ENCODE measurements around the gene CDH22. TPM values are rescaled to one million over a fixed set of nuclear protein-coding genes. Genes with fewer than 3 reads are reported as not detected.

Gene CDH22
- total RNA-seq, 1 donor from 2014 or later = 0.18 TPM

GRCh38 chr20:46346770-46347169 is 38.5 kb upstream of the CDH22 start:
- Mint-ChIP-seq H3K4me1 (peaks cover 32% of the 10 kb centered on the region), H3K27ac (no peak overlapping the region), H3K27me3 (ENCODE audit: low read depth) (peaks cover 29% of the 10 kb centered on the region), H3K9me3 (no peaks in the 10 kb centered on the region), H3K36me3 (peaks cover 6% of the 10 kb centered on the region), H3K4me3 (no peak overlapping the region)
- TF ChIP-seq CTCF (IDR thresholded peaks at IDR 0.05; ENCODE audit: unreplicated experiment) = no peak
- DNase-seq (ENCODE audit: low spot score in 2 of 2, unreplicated experiment in 2 of 2) = no peak

- no peak overlapping the region for H3K4me3 Mint-ChIP-seq
- no peak for DNase-seq (ENCODE audit: low spot score in 2 of 2, unreplicated experiment in 2 of 2)
Observed at GRCh38 chr20:46344488-46345162, 36.3 kb upstream of the CDH22 start.

GRCh38 chr20:46343975-46344357 is 35.7 kb upstream of the CDH22 start:
- peaks cover 54% of the 10 kb centered on the region for H3K27me3 Mint-ChIP-seq (ENCODE audit: low read depth)
- no peak overlapping the region for H3K27ac Mint-ChIP-seq

More at GRCh38 chr20:46344488-46345162, 36.3 kb upstream of the CDH22 start:
- Mint-ChIP-seq H3K27ac (no peak overlapping the region), H3K9me3 (no peaks in the 10 kb centered on the region), H3K36me3 (peaks cover 3% of the 10 kb centered on the region), H3K4me1 (peaks cover 15% of the 10 kb centered on the region), H3K27me3 (ENCODE audit: low read depth) (peaks cover 47% of the 10 kb centered on the region)
- no peak for TF ChIP-seq CTCF (IDR thresholded peaks at IDR 0.05; ENCODE audit: unreplicated experiment)

GRCh38 chr20:46343348-46343974 is 35.2 kb upstream of the CDH22 start:
- peaks cover 3% of the 10 kb centered on the region for H3K36me3 Mint-ChIP-seq
- H3K4me3 Mint-ChIP-seq = no peak overlapping the region
- no peak for DNase-seq (ENCODE audit: low spot score in 2 of 2, unreplicated experiment in 2 of 2)
- no peaks in the 10 kb centered on the region for H3K9me3 Mint-ChIP-seq
- peaks cover 59% of the 10 kb centered on the region for H3K27me3 Mint-ChIP-seq (ENCODE audit: low read depth)
- no peak for TF ChIP-seq CTCF (IDR thresholded peaks at IDR 0.05; ENCODE audit: unreplicated experiment)
- peaks cover 4% of the 10 kb centered on the region for H3K4me1 Mint-ChIP-seq
- no peak overlapping the region for H3K27ac Mint-ChIP-seq

More at GRCh38 chr20:46343975-46344357, 35.7 kb upstream of the CDH22 start:
- no peak for TF ChIP-seq CTCF (IDR thresholded peaks at IDR 0.05; ENCODE audit: unreplicated experiment)
- no peak for DNase-seq (ENCODE audit: low spot score in 2 of 2, unreplicated experiment in 2 of 2)
- Mint-ChIP-seq H3K36me3 (peaks cover 3% of the 10 kb centered on the region), H3K9me3 (no peaks in the 10 kb centered on the region), H3K4me3 (no peak overlapping the region), H3K4me1 (peaks cover 9% of the 10 kb centered on the region)

GRCh38 chr20:46342451-46343347 is 34.4 kb upstream of the CDH22 start:
- Mint-ChIP-seq H3K4me3 (no peak overlapping the region), H3K36me3 (peaks cover 3% of the 10 kb centered on the region), H3K9me3 (no peaks in the 10 kb centered on the region), H3K27me3 (ENCODE audit: low read depth) (peaks cover 60% of the 10 kb centered on the region), H3K4me1 (no peaks in the 10 kb centered on the region), H3K27ac (no peak overlapping the region)
- DNase-seq (ENCODE audit: low spot score in 2 of 2, unreplicated experiment in 2 of 2) = no peak
- TF ChIP-seq CTCF (IDR thresholded peaks at IDR 0.05; ENCODE audit: unreplicated experiment) = no peak

Measured in mesothelial cell of epicardium (in vitro differentiated cells).